NCI-H1694 (cell line): Measurements from ENCODE around the gene ARL15.

ENCODE experiments used
- DNase-seq: peaks from one replicate; lab custom pipeline; 2025; lab: John Stamatoyannopoulos, UW

Gene ARL15

DNA sequence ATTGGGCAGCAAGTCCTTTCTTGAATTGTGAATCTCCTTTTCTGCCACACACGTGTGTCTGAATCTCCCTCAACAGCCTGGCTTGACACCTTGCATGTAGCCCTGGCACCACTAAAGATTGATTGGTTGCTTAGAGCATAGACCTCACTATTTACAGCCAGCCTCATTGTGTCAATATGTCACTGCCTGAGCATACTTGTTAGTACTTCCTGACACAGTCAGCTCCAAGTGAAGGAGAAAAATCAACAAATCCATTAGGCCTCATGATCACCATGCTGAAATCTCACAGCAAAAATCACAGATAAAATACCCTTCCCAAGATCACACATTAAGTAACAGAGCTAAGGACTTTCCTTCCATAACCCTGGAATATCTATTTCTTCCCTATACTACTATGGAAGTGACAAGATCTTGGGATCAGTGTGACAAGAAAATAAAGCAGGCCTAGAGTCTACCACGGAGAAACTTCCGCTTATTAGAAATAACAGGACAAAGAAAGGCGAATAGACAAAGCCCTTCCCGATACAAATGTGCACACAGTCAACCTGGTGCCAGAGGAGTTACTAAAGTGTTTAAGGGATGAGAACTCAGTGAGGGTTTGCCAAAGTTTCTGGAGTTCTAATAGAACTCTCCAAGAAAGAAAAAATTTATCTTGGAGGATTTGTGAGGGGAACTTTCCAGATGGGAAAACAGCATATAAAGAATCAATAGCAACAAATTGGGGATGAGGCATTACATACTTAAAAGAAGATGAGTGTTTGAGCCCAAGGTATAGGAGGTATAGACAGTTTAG is 5.6 kb upstream of the ARL15 start:
- no peak for DNase-seq

DNA sequence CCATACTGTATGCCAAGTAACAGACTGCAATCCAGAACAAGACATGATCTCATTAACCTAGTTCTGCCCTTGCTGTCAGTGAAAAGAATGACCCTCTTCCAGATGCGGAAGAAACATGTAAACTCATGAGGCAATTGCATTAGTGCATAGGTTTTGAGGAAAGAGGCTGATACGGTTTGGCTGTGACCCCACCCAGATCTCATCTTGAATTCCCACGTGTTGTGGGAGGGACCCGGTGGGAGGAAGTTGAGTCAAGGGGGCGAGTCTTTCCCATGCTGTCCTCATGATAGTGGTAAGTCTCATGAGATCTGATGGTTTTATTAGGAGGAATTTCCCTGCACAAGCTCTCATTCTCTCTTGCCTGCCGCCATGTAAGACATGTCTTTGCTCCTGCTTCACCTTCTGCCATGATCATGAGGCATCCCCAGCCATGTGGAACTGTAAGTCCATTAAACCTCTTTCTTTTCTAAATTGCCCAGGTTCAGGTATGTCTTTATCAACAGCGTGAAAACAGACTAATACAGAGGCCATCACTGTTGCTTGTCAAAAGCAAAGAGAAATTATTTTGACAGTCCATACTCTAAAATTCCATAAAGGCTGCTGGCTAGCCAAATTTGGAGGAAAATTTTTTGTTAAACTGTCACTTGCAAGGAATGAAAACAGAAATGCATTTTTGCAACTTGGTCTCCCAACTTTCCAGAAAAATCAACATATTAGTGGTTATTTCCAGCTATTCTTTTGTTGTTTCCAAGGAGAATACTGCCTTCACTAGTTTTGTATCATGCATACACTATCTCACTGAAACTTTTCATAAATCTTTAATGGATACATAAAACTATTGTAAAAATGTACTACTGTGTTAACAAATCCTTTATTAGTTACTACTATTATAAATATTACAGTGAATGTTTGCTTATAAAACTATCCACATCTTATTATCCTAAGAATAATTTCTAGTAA is 3.2 kb upstream of the ARL15 start:
- no peak for DNase-seq

DNA sequence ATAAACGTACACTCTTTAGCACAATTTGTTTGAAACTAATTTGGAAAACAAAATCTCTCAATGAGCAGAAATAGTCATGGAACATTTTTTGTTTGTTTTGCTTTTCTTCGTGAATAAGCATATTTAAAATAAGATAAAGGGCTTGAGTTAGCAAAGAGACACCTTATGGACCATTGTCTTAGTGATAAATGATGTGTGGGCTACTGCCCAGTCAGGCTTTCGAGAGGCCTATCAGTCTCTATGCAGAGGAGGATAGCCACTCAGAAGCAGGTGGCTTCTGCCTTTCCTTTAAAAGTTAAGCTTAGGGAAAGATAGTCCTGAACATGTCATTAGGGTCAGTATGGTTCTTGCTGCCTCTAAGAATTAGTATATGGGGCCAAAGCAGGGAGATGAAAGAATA is 2.1 kb upstream of the ARL15 start:
- no peak for DNase-seq

DNA sequence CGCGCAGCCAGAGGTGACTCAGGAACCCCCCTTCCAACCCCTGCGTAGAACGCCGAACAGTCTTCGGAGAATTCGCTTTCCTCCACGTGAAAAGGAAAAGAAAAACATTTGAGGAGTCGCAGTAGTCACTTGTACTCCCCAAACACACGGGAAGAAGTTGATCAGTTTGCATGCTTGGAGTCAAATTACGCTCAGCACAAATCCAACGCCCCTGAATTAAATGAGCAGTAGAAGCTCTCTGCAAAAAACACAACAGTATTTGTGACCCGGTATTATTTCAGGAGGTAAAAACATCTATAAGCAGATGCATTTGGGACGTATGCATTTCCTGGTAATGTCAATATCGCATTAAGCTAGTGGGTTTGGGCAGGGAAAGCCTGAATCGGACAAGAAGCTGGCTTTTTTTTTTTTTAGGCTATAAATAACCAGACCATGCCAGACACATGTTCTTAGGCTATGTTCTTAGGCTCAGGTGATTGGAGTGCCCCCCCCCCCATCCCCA is 854 bp upstream of the ARL15 start:
- DNase-seq: no peak

DNA sequence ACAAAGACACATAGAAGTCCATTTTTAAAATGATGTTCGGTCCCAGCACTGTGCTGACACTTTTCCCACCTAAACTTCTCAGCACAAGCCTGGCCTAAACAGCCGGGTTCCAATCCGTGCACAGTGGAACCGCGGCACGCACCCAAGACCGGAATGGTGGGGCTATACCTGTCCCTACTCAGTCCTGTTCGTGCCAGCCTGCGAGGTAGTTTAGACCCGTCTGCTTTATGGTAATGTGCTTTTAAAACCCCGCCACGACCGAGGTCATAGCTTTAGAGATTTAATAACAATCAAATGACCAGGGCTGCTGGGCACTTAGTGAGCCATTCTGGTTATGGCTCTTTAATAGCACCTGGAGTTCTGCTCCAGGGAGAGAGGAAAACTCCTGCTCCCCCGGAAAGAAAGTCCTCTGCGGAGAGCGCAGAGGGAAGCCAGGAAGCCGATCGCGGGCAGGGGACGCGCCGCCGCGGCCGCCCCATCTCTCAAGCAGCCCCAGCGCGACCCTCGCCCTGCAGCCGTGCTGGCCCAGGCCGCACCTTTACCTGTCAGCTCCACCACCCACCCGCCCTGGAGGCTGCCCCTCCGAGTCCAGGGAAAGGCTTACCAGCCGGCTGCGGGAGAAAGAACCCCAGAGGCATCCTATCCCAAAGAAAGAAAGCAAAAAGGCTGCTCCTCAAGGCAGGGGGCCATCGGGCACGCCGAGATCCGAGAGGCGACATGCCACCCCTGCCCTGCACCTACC is 511 bp downstream of the ARL15 start:
- no peak for DNase-seq

DNA sequence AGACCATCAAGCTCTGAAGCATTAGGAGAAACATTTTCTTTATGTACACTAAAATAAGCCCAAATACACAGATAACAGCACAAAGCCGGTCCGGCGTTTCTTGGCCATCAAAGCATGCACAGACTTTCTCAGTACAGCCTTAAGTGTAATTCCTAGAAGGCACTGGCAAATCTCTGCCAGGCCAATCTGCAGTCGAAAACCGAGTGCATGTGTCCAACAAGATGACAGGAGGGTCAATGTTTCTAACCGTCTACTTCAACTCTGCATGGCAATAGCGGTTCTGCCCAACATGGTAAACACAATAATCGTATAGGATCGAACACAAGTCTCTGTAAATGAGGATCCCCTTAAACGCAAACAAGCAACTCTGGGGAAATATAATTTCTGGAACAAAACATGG is 1.1 kb downstream of the ARL15 start:
- DNase-seq: no peak

DNA sequence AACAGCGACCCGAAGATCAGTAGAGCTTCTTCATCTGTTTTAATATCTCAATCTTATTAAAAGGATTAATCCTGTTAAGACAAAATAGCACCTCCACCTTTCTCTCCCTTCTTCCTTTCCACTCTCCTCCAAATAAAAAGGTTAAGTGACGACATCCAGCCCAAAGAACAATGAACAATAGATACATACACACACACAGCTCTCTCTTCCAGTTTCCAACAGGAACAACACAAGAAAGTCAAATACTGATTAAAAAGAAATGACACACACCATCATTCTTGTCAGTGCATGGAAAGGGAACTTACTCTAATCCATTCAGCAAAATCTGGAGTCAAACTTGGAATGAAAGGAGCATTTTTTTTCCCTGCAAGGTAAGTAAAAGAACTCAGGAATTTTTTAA is 2.8 kb downstream of the ARL15 start:
- no peak for DNase-seq

DNA sequence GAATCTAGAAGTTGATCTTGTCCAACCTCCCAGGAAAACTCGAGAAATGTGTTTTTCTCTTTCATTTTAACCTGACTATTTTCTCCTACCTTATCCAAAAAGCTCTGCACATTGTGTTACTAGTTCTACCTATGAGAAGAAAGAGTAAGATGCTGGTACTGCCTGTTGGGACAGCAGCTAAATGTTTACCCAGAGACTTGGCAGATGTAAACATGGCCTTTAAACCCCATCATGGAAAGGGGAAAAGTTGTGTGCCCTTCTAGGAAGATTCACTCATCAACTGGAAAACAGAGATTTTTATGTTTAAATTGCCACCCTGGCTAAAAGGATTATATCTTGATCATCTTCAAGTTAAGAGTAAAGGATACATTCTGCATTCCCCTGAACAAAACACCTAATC is 3.5 kb downstream of the ARL15 start:
- no peak for DNase-seq

DNA sequence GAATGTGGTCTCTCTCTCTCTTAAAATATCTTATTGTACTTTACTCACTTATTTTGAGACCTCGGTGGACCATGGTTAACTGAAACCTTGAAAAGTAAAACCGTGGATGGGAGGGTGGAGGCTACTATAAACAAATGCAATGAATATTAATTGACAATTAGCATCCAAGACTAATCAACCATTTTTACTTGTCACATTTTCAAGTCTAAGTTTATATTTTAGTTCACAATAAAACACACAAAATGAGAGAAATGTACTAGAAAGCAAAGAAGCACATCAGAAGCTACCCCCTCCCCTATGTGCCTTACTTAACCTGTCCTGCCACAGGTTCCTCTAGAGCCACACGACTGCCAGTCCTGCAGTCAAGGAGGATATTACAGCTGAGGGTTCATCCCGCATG is 4.6 kb downstream of the ARL15 start:
- no peak for DNase-seq

DNA sequence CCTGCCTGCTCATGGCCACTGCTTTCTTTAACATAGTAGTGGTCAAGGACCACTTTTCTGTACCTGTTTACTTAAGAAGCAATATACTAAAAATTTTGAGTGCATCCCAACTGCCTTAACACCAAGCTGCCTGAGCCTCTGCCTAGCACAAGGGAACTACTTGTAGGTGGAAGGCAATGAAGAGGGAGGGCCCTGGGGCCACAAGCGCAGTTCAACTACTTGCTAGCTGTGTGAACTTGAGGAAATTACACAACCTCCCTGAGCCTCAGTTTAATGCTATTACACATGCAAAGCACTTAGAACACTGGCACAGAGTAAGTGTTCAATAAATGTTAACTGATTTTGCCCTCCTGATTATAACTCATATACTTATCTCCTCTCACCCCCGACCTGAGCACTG is 6.3 kb downstream of the ARL15 start:
- no peak for DNase-seq

DNA sequence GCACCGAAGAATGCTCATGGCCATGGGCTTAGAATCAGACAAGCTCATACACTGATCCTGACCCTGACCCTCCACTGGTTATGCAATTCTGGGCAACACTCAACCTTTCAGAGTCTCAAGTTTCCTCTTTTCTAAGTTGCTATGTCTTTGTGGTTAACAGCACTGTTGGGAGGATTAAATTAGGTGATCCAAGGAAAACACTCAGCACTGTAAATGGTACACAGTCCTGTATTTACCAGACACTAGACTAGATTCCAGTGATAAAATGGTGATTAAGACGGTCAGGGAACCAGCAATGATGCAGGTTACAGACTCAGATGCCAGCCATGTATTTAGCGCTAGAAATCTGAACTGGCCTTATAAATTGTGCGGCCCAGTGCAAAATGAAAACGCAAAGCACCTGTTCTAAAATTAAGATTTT is 8.1 kb downstream of the ARL15 start:
- no peak for DNase-seq

DNA sequence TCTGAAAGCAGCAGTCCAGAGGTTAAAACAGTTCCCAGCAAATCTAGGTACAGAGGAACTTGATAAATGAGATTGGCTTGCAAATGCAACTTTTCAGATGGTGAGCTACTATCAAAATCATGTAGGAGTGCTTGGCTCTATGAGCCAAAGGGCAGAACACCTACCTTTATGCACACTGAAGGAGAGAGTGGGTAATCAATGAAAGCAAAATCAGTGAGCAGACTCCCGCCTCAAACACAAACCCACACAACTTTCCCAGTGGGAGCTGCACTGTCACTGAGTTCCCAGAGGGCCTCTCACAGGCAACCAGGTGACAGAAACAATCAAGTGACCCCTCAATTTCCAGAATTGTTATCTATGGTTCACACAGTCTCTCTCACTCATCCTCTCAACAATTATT is 8.5 kb downstream of the ARL15 start:
- no peak for DNase-seq

DNA sequence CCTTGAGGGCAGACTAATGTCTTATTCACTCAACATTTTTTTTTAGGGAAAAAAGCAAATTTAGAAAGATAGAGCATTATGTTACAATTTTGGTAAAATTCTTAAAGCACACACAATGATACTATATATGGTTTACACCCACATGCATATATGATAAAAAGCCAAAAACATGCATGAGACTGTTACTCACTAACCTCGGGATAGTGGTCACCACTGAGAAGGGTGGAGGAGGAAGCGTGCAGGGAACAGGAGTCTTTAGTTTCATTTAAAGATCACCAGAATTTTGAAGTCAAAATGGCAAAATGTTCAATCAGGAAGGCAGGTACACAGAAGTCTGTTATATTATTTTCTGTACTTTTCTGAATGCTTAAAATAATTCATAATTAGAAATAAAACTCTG is 9.2 kb downstream of the ARL15 start:
- DNase-seq: no peak

DNA sequence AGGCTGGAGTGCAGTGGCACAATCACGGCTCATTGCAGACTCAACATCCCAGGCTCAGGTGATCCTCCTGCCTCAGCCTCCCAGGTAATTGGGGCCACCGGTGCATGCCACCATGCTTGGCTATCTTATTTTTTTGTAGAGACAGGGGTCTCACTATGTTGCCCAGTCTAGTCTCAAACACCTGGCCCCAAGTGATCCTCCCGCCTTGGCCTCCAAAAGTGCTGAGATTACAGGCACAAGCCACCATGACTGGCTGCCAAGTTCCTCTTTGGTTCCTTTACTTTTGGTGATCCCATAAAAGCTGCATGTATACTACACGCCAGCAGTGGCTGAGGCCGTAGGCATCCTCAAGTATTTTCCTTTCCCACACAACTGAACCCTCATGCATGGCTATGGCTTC is 11.4 kb downstream of the ARL15 start:
- no peak for DNase-seq

DNA sequence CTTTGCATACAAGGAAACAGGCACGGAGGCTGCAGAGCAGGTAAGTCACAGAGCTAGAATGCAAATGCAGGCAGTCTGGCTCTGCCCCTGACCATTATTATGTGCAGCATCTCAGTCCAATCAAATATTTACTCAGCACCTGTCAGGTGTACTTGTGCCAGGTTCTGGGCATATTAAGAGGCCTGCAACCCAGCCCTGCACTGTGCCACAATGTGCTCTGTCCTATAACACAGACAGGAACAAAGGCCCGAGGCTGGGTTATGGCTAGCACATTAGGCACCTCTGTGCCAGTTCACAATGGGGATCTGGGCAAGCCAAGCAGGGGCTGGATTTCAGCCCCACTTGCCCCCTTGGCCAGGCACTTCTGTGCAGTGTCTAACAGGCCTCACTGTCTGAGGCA is 14.0 kb downstream of the ARL15 start:
- DNase-seq: no peak

DNA sequence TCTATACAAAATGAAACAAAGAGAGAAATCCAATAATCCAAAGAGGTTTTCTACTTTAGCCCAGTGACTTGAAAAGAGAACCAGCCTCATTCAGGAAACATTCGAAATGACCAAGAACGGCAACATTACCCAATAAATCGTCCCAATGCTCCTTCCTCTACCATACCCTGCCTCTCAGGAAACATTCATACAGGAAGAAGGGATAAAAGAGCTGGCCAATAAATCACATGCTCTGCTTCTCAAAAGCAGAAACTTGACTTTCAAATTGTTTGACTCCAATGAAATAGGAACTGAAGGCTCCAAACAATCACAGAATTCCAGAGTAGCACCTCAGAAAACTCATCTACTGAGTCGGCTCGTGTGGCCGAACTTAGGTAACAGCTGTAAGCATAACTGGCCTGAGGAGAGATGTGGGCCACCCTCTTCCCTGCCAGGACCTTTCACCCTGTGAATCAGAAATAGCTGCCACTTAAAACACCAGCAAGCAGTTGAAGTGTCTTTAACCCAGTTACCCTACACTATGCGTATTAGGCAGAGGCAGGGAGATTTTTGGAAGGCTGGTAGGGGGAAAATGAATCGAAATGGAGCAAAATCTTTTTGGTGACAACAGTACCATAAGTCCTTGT is 14.6 kb downstream of the ARL15 start:
- DNase-seq: no peak

DNA sequence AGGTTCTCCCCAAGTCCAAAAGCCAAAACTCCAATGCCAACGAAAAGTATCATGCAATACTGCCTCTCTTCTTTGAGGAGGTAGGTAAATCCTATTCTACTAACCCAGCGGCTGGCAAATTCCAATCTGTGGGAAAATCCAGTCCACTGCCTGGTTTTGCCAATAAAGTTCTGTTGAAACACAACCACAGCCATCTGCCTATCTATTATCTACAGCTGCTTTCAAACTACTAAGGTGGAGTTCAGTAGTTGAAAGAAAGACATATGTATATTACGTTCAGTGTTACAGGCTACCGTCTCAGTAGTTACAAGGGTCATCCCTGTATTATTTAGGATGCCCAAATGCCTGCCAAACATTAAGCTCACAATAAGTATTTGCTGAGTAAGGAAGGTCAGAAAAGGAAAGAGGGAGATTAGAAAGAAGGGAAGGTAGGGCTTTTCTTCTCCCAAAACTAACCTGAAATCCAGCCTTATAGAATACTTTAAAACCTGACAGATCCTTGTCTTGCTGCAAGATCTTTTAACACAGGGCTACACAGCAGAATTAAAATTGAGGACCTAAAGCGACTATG is 16.2 kb downstream of the ARL15 start:
- no peak for DNase-seq

DNA sequence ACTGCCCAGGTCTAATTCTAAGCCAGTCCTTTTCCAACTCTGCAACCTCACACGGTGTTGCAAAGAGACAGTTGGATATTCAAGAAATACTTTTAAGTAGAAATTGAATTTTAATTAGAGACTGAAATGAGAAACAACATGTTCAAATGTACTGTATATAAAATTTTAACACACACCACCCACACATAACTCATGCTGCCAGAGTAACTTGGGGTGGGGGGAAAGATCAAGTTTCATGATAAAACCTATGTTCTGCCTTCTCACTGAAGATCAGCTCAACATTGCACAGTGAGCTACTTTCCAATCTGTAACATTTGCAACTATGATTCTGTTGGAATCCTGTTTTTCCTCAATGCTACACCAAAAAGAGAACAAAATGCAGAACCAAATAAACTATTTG is 17.5 kb downstream of the ARL15 start:
- no peak for DNase-seq

DNA sequence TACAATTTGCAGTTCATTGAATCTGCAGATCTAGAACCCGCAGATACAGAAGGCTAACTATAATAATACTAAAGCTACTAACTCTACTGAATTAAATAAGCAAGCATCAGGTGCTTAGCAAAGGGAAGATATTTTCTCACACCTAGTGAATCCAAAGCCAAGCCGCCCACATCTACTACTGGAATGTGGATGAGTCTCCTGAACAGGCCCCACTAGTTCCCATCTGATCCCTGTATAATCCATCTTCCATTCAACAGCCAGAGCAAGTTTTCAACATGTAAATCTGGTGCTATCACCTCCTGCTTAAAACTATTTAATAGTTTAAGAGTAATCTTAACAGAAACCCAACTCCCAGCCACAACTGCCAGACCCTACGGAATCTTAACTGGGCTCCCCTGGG is 18.9 kb downstream of the ARL15 start:
- DNase-seq: no peak

DNA sequence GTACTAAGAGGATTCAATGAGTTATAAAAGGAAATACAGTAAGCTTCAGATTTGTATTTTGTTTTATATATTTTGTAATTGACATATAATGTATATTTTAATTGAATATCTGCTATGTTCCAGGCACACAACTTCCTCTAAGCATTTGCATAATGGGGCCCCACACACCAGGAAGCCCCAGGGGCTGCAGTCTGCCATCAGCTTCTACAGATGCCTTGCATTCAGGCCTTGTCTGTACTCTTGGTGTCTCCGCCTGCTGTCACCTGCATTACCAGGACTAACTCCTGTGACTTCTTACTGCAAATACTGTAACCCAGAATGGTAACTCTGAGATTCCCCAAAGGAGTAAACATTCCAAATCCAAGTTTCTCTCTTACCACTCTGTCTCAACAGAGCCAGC is 20.6 kb downstream of the ARL15 start:
- DNase-seq: no peak

DNA sequence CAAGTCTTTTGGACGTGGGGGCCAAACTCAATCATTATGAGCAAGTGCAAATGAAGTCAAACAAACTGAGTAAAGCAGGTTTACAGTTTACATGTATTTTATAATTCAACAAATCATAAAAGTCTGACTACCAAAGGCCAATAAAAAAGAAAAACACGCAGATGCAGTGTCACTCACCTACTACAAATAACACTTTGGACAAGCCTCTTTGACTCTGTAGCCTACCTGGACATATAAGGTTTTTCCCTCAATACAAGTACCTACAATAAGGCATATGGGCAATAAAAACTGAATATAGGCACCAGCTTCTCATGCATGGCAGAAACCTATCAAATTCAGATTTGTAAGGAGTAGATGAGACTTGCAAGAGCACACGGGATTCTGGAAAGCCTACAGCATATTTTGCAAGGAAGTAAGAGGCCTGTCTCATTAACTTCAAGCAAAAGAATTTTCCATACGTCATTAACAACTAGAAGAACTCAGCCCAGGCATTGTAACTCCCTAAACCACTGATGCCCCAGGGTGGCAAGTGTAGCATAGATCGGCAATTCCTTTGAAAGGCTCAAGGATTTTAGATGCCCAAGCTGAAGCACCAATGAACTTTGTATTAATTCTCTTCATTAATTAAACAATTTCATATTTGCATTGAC is 21.7 kb downstream of the ARL15 start:
- DNase-seq: no peak
